GM12874 (cell line): ENCODE data around the gene TAF3.
A peak's percentile ranks its signal among the peaks of the same experiment; 100 is the strongest.

Experiments used
- CTCF ChIP-seq: IDR thresholded peaks from 2 replicates; pipeline ENCODE4 v1.5.1; 2011; ENCODE audit warnings: low read depth, mild to moderate bottlenecking, control low read depth, low read length, moderate library complexity; ENCODE audit not compliant: insufficient read depth

The TAF3 gene

DNA sequence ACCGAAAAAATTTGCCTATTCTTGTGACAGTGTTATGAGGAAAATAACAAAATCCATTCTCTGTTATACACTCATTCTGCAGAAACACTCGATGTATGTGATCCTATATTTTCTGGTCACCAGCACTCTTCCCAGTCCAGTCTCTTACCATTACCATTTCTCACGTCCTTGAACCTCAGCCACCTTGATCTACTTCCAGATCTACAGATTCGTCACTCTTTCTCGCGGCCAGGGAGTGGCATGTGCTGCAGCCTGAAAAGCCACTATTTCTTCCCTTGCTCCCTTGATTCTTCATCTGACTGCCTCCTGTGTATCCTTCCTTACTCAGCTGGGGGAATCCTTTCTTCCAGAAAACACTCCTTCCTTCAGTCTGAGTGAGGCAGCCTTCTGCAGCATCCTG, 14.1 kb upstream of the TAF3 start:
- TF ChIP-seq CTCF: no peak

- no peak for TF ChIP-seq CTCF
Measured at GRCh38 chr10:7804741-7805140, 13.6 kb upstream of the TAF3 start.

GRCh38 chr10:7808686-7809267, 9.5 kb upstream of the TAF3 start:
- TF ChIP-seq CTCF: no peak

- TF ChIP-seq CTCF: no peak
Measured at GRCh38 chr10:7810443-7810842, 7.9 kb upstream of the TAF3 start.

- TF ChIP-seq CTCF: no peak
Measured at GRCh38 chr10:7811000-7811399, 7.3 kb upstream of the TAF3 start.

- peak; percentile 18; the same call in 1 of the 2 replicates for TF ChIP-seq CTCF
Measured at GRCh38 chr10:7813481-7813880, 4.8 kb upstream of the TAF3 start.

- no peak for TF ChIP-seq CTCF
Measured at GRCh38 chr10:7817576-7817975, 729 bp upstream of the TAF3 start.

DNA sequence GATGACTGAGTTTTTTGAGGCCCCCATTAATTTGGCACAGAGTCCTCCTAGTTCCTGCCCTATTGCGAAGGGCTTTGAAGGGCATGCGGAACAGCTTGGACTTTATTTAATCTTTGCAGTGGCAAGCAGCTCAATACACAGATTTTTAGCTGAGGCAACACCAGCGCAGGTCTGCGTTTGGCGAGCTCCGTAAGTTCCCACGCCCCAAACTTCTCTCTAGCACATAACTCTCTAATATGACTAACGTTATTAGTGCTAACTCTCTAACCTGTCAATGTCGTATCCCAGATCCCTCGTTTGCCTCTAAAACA, 366 bp upstream of the TAF3 start:
- TF ChIP-seq CTCF: no peak
